WTC11 (cell line): ENCODE data around the gene SEPTIN1. TPM values are rescaled to one million over a fixed set of nuclear protein-coding genes. Genes with fewer than 3 reads are reported as not detected.

Experiments used
- CREB1 ChIP-seq: sonication (generic); formaldehyde crosslinking; IDR thresholded peaks from 2 replicates; pipeline ENCODE4 v1.8.0; 2023; ENCODE audit warnings: mild to moderate bottlenecking, missing genetic modification reagents
- E2F1 ChIP-seq: sonication (generic); formaldehyde crosslinking; IDR thresholded peaks from 2 replicates; pipeline ENCODE4 v1.8.0; 2022; ENCODE audit warnings: mild to moderate bottlenecking, missing genetic modification reagents
- ERG ChIP-seq: fragments of 250-450 bp; sonication (Bioruptor Pico); IDR thresholded peaks from 2 replicates; pipeline ENCODE4 v1.8.0; 2021; ENCODE audit warnings: mild to moderate bottlenecking
- FOXK1 ChIP-seq: sonication (generic); formaldehyde crosslinking; IDR thresholded peaks from 2 replicates; pipeline ENCODE4 v1.8.0; 2022; ENCODE audit warnings: mild to moderate bottlenecking, moderate library complexity, missing genetic modification reagents
- FOXP1 ChIP-seq: sonication (generic); formaldehyde crosslinking; IDR thresholded peaks from 2 replicates; pipeline ENCODE4 v1.8.0; 2022; ENCODE audit warnings: missing genetic modification reagents, mild to moderate bottlenecking, moderate library complexity, borderline replicate concordance
- GABPB1 ChIP-seq: sonication (generic); formaldehyde crosslinking; IDR thresholded peaks from 2 replicates; pipeline ENCODE4 v1.8.1; 2023; ENCODE audit warnings: mild to moderate bottlenecking, missing genetic modification reagents
- JAZF1 ChIP-seq: fragments of 250-450 bp; sonication (Bioruptor Pico); IDR thresholded peaks from 2 replicates; pipeline ENCODE4 v1.9.0; 2021; ENCODE audit warnings: moderate library complexity, mild to moderate bottlenecking, inconsistent platforms
- NFATC4 ChIP-seq: fragments of 250-450 bp; sonication (Bioruptor Pico); IDR thresholded peaks from 2 replicates; pipeline ENCODE4 v1.9.0; 2021; ENCODE audit warnings: mild to moderate bottlenecking
- NR3C1 ChIP-seq: sonication (generic); formaldehyde crosslinking; conservative IDR thresholded peaks from 2 replicates; pipeline ENCODE4 v1.8.1; 2023; ENCODE audit warnings: low read depth, mild to moderate bottlenecking, missing genetic modification reagents
- RELA ChIP-seq: sonication (generic); formaldehyde crosslinking; IDR thresholded peaks from 2 replicates; pipeline ENCODE4 v1.8.1; 2022; ENCODE audit warnings: missing genetic modification reagents, mild to moderate bottlenecking, borderline replicate concordance
- SMAD4 ChIP-seq: sonication (generic); formaldehyde crosslinking; IDR thresholded peaks from 2 replicates; pipeline ENCODE4 v1.8.0; 2022; ENCODE audit warnings: mild to moderate bottlenecking, missing genetic modification reagents
- TEAD4 ChIP-seq: sonication (generic); formaldehyde crosslinking; IDR thresholded peaks from 2 replicates; pipeline ENCODE4 v1.8.0; 2022; ENCODE audit warnings: mild to moderate bottlenecking, missing genetic modification reagents
- ZBTB21 ChIP-seq: sonication (generic); formaldehyde crosslinking; IDR thresholded peaks from 2 replicates; pipeline ENCODE4 v1.8.1; 2023; ENCODE audit warnings: mild to moderate bottlenecking, missing genetic modification reagents, borderline replicate concordance
- ZNF232 ChIP-seq: sonication (generic); formaldehyde crosslinking; IDR thresholded peaks from 2 replicates; pipeline ENCODE4 v1.8.0; 2022; ENCODE audit warnings: mild to moderate bottlenecking, missing genetic modification reagents
- ZNF263 ChIP-seq: sonication (generic); formaldehyde crosslinking; IDR thresholded peaks from 2 replicates; pipeline ENCODE4 v1.8.1; 2022; ENCODE audit warnings: low read depth, mild to moderate bottlenecking, moderate library complexity, missing genetic modification reagents
- ZNF396 ChIP-seq: fragments of 250-450 bp; sonication (Bioruptor Pico); IDR thresholded peaks from 2 replicates; pipeline ENCODE4 v1.8.0; 2021; ENCODE audit warnings: mild to moderate bottlenecking, moderate library complexity, borderline replicate concordance
- ZNF416 ChIP-seq: fragments of 250-450 bp; sonication (Bioruptor Pico); IDR thresholded peaks from 2 replicates; pipeline ENCODE4 v1.9.0; 2021; ENCODE audit warnings: mild to moderate bottlenecking, inconsistent platforms
- total RNA-seq: library from RNA; stranded (reverse); gene quantifications from 3 replicates; pipeline ENCODE4 v1.2.3, GENCODE V29; 2021
- TF ChIP-seq, protein P1 (sequence below): sonication (generic); formaldehyde crosslinking; IDR thresholded peaks from 2 replicates; pipeline ENCODE4 v1.8.1; 2022; ENCODE audit warnings: low read depth, mild to moderate bottlenecking, moderate library complexity, missing genetic modification reagents, borderline replicate concordance
- TF ChIP-seq, protein P2 (sequence below): fragments of 250-450 bp; sonication (Bioruptor Pico); IDR thresholded peaks from 2 replicates; pipeline ENCODE4 v1.9.0; 2021; ENCODE audit warnings: mild to moderate bottlenecking, borderline replicate concordance
- TF ChIP-seq, protein P3 (sequence below): sonication (generic); formaldehyde crosslinking; IDR thresholded peaks from 2 replicates; pipeline ENCODE4 v1.8.1; 2023; ENCODE audit warnings: mild to moderate bottlenecking, missing genetic modification reagents, borderline replicate concordance
- TF ChIP-seq, protein P4 (sequence below): sonication (generic); formaldehyde crosslinking; IDR thresholded peaks from 2 replicates; pipeline ENCODE4 v1.8.0; 2022; ENCODE audit warnings: mild to moderate bottlenecking, missing genetic modification reagents
- TF ChIP-seq, protein P5 (sequence below): fragments of 250-450 bp; sonication (Bioruptor Pico); IDR thresholded peaks from 2 replicates; pipeline ENCODE4 v2.1.2; 2022; ENCODE audit warnings: mild to moderate bottlenecking, moderate library complexity
- TF ChIP-seq, protein P6 (sequence below): sonication (generic); formaldehyde crosslinking; IDR thresholded peaks from 2 replicates; pipeline ENCODE4 v1.8.1; 2023; ENCODE audit warnings: mild to moderate bottlenecking, missing genetic modification reagents

Gene SEPTIN1
- total RNA-seq, 1 experiment from 2014 or later = 2.3 TPM

DNA sequence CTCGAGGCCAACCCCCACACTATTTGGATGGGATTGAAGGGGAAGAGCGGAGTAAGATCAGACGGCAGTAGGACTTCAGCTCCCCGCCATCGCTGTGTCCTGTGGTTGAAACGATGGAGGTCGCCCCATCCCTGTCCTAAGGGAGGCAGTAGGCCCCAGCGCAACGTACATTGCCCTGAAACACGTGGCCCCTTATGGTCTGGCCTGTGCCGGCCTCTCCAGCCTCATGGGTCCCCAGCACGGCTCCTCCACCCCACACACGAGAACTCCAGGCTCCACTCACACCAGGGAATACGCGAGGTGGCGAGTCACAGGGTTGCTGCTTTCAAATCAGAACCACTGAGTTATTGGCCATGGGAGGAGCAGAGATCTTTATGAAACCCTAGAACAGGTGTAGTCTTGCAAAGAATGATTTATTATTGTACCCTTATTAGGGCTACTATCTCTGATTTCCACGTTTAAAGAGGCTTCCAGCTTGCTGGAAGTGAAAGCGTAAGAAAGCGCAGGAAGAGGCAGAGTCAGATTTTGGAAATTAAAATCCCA lies 48.1 kb upstream of the SEPTIN1 start (continued):
- TF ChIP-seq, protein P1, sequence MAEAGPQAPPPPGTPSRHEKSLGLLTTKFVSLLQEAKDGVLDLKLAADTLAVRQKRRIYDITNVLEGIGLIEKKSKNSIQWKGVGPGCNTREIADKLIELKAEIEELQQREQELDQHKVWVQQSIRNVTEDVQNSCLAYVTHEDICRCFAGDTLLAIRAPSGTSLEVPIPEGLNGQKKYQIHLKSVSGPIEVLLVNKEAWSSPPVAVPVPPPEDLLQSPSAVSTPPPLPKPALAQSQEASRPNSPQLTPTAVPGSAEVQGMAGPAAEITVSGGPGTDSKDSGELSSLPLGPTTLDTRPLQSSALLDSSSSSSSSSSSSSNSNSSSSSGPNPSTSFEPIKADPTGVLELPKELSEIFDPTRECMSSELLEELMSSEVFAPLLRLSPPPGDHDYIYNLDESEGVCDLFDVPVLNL (CRISPR knock-in tag) = no peak
- TF ChIP-seq TEAD4 (CRISPR knock-in tag) (no peak), E2F1 (no peak), FOXP1 (CRISPR knock-in tag) (peak; percentile 84), ERG (CRISPR knock-in tag) (no peak), GABPB1 (peak; percentile 76; the same call in 1 of the 2 replicates), SMAD4 (no peak), ZNF263 (CRISPR knock-in tag) (no peak), RELA (CRISPR knock-in tag) (0 out of 2 replicates have a peak, but pooled peaks have one; percentile 25), ZNF232 (CRISPR knock-in tag) (no peak), FOXK1 (CRISPR knock-in tag) (no peak), ZBTB21 (no peak), NR3C1 (CRISPR knock-in tag) (no peak), ZNF416 (CRISPR knock-in tag) (no peak), JAZF1 (CRISPR knock-in tag) (no peak), ZNF396 (CRISPR knock-in tag) (no peak), NFATC4 (no peak), CREB1 (CRISPR knock-in tag) (no peak)
- TF ChIP-seq, protein P2, sequence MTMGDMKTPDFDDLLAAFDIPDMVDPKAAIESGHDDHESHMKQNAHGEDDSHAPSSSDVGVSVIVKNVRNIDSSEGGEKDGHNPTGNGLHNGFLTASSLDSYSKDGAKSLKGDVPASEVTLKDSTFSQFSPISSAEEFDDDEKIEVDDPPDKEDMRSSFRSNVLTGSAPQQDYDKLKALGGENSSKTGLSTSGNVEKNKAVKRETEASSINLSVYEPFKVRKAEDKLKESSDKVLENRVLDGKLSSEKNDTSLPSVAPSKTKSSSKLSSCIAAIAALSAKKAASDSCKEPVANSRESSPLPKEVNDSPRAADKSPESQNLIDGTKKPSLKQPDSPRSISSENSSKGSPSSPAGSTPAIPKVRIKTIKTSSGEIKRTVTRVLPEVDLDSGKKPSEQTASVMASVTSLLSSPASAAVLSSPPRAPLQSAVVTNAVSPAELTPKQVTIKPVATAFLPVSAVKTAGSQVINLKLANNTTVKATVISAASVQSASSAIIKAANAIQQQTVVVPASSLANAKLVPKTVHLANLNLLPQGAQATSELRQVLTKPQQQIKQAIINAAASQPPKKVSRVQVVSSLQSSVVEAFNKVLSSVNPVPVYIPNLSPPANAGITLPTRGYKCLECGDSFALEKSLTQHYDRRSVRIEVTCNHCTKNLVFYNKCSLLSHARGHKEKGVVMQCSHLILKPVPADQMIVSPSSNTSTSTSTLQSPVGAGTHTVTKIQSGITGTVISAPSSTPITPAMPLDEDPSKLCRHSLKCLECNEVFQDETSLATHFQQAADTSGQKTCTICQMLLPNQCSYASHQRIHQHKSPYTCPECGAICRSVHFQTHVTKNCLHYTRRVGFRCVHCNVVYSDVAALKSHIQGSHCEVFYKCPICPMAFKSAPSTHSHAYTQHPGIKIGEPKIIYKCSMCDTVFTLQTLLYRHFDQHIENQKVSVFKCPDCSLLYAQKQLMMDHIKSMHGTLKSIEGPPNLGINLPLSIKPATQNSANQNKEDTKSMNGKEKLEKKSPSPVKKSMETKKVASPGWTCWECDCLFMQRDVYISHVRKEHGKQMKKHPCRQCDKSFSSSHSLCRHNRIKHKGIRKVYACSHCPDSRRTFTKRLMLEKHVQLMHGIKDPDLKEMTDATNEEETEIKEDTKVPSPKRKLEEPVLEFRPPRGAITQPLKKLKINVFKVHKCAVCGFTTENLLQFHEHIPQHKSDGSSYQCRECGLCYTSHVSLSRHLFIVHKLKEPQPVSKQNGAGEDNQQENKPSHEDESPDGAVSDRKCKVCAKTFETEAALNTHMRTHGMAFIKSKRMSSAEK (CRISPR knock-in tag) = no peak
- TF ChIP-seq, protein P3, sequence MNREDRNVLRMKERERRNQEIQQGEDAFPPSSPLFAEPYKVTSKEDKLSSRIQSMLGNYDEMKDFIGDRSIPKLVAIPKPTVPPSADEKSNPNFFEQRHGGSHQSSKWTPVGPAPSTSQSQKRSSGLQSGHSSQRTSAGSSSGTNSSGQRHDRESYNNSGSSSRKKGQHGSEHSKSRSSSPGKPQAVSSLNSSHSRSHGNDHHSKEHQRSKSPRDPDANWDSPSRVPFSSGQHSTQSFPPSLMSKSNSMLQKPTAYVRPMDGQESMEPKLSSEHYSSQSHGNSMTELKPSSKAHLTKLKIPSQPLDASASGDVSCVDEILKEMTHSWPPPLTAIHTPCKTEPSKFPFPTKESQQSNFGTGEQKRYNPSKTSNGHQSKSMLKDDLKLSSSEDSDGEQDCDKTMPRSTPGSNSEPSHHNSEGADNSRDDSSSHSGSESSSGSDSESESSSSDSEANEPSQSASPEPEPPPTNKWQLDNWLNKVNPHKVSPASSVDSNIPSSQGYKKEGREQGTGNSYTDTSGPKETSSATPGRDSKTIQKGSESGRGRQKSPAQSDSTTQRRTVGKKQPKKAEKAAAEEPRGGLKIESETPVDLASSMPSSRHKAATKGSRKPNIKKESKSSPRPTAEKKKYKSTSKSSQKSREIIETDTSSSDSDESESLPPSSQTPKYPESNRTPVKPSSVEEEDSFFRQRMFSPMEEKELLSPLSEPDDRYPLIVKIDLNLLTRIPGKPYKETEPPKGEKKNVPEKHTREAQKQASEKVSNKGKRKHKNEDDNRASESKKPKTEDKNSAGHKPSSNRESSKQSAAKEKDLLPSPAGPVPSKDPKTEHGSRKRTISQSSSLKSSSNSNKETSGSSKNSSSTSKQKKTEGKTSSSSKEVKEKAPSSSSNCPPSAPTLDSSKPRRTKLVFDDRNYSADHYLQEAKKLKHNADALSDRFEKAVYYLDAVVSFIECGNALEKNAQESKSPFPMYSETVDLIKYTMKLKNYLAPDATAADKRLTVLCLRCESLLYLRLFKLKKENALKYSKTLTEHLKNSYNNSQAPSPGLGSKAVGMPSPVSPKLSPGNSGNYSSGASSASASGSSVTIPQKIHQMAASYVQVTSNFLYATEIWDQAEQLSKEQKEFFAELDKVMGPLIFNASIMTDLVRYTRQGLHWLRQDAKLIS (CRISPR knock-in tag) = no peak
- TF ChIP-seq, protein P4, sequence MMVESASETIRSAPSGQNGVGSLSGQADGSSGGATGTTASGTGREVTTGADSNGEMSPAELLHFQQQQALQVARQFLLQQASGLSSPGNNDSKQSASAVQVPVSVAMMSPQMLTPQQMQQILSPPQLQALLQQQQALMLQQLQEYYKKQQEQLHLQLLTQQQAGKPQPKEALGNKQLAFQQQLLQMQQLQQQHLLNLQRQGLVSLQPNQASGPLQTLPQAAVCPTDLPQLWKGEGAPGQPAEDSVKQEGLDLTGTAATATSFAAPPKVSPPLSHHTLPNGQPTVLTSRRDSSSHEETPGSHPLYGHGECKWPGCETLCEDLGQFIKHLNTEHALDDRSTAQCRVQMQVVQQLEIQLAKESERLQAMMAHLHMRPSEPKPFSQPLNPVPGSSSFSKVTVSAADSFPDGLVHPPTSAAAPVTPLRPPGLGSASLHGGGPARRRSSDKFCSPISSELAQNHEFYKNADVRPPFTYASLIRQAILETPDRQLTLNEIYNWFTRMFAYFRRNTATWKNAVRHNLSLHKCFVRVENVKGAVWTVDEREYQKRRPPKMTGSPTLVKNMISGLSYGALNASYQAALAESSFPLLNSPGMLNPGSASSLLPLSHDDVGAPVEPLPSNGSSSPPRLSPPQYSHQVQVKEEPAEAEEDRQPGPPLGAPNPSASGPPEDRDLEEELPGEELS (CRISPR knock-in tag) = 0 out of 2 replicates have a peak, but pooled peaks have one; percentile 55
- TF ChIP-seq, protein P5, sequence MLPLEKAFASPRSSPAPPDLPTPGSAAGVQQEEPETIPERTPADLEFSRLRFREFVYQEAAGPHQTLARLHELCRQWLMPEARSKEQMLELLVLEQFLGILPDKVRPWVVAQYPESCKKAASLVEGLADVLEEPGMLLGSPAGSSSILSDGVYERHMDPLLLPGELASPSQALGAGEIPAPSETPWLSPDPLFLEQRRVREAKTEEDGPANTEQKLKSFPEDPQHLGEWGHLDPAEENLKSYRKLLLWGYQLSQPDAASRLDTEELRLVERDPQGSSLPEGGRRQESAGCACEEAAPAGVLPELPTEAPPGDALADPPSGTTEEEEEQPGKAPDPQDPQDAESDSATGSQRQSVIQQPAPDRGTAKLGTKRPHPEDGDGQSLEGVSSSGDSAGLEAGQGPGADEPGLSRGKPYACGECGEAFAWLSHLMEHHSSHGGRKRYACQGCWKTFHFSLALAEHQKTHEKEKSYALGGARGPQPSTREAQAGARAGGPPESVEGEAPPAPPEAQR (CRISPR knock-in tag) = no peak
- TF ChIP-seq, protein P6, sequence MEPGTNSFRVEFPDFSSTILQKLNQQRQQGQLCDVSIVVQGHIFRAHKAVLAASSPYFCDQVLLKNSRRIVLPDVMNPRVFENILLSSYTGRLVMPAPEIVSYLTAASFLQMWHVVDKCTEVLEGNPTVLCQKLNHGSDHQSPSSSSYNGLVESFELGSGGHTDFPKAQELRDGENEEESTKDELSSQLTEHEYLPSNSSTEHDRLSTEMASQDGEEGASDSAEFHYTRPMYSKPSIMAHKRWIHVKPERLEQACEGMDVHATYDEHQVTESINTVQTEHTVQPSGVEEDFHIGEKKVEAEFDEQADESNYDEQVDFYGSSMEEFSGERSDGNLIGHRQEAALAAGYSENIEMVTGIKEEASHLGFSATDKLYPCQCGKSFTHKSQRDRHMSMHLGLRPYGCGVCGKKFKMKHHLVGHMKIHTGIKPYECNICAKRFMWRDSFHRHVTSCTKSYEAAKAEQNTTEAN = no peak
